Small intestine (tissue), 16 donors: ENCODE measurements around the gene EWSR1. TPM values are rescaled to one million over a fixed set of nuclear protein-coding genes. Genes with fewer than 3 reads are reported as not detected.
A peak's percentile ranks its signal among the peaks of the same experiment; 100 is the strongest.
"Not testable (repeated sequence)": the region's sequence is repeated elsewhere in the genome, so short reads cannot be mapped to it uniquely, and the experiment has no call there.

Experiments
- DNase-seq, 2 donors: peaks; one replicate each; pipeline versions ENCODE4 v3.0.0 to v3.0.0-alpha.2; 2013
- FAIRE-seq: peaks from 2 replicates; lab custom pipeline; 2012; peaks lifted over from hg19 to GRCh38; lab: Jason Lieb, UNC
- H3K27ac ChIP-seq, 3 donors: one replicate each; pipeline ENCODE4 v1.5.1; 2013; ENCODE audit warnings: low read length in 2 of 3, mild to moderate bottlenecking in 2 of 3, control low read depth in 1 of 3, inconsistent platforms in 1 of 3, low read depth in 1 of 3, moderate library complexity in 1 of 3
- H3K27me3 ChIP-seq, 3 donors: one replicate each; pipeline ENCODE4 v1.6.1; 2013; ENCODE audit warnings: low read length in 3 of 3, inconsistent platforms in 1 of 3; ENCODE audit not compliant: control insufficient read depth in 3 of 3, insufficient read depth in 3 of 3
- H3K36me3 ChIP-seq, 3 donors: one replicate each; pipeline ENCODE4 v1.6.1; 2013; ENCODE audit warnings: low read length in 3 of 3, inconsistent platforms in 1 of 3, low read depth in 1 of 3, mild to moderate bottlenecking in 1 of 3, moderate library complexity in 1 of 3; ENCODE audit not compliant: control insufficient read depth in 3 of 3, insufficient read depth in 2 of 3
- H3K4me1 ChIP-seq, 3 donors: one replicate each; pipeline ENCODE4 v1.6.1; 2013; ENCODE audit warnings: low read length in 2 of 3, inconsistent platforms in 1 of 3, low read depth in 1 of 3, mild to moderate bottlenecking in 1 of 3, moderate library complexity in 1 of 3; ENCODE audit not compliant: control insufficient read depth in 3 of 3, insufficient read depth in 2 of 3
- H3K4me3 ChIP-seq, 3 donors: one replicate each; pipeline ENCODE4 v1.5.1; 2013; ENCODE audit warnings: low read length in 3 of 3, control low read depth in 1 of 3, inconsistent platforms in 1 of 3, low read depth in 1 of 3, mild to moderate bottlenecking in 1 of 3, moderate library complexity in 1 of 3
- H3K9me3 ChIP-seq, 2 donors: one replicate each; pipeline ENCODE4 v1.6.1; 2013; ENCODE audit warnings: low read depth in 1 of 2, low read length in 1 of 2; ENCODE audit not compliant: control insufficient read depth in 2 of 2, insufficient read depth in 1 of 2
- WGBS, 3 donors: extraction: QIAGEN DNeasy Blood & Tissue Kit; methylation state at CpG; one replicate each; pipeline ENCODE4 v1.1.7; 2013; 5-methylcytosine and 5-hydroxymethylcytosine counted together
- long read RNA-seq, 10 donors: transcript quantifications; one replicate each; lab custom pipeline, GENCODE V29; 2026
- polyA plus RNA-seq, 4 donors: library from polyadenylated mRNA; stranded (reverse) in 3 of 4; unstranded in 1 of 4; fragments of 200-250 nt in 3 of 4; fragments of 120-200 nt in 1 of 4; gene quantifications; one replicate each; pipeline versions ENCODE4 v1.2.1 to v1.2.3, GENCODE V29; 2013
- donor health status: healthy with polysubstance abuse.
- donor health status: control.
- donor health status: control.
- donor health status: Bipolar disorder and iron deficiency.
- donor health status: healthy.

The EWSR1 gene, protein sequence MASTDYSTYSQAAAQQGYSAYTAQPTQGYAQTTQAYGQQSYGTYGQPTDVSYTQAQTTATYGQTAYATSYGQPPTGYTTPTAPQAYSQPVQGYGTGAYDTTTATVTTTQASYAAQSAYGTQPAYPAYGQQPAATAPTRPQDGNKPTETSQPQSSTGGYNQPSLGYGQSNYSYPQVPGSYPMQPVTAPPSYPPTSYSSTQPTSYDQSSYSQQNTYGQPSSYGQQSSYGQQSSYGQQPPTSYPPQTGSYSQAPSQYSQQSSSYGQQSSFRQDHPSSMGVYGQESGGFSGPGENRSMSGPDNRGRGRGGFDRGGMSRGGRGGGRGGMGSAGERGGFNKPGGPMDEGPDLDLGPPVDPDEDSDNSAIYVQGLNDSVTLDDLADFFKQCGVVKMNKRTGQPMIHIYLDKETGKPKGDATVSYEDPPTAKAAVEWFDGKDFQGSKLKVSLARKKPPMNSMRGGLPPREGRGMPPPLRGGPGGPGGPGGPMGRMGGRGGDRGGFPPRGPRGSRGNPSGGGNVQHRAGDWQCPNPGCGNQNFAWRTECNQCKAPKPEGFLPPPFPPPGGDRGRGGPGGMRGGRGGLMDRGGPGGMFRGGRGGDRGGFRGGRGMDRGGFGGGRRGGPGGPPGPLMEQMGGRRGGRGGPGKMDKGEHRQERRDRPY
- 100 to 1,000 TPM; 145 to 245 (median 186) TPM for polyA plus RNA-seq
- long read RNA-seq, donor 1, transcript EWSR1-217 (8 exons, 3,231 nt): minor isoform, 13 of 171 reads
- long read RNA-seq, donor 1, transcript EWSR1-207 (17 exons, 2,207 nt): minor isoform, 14 of 171 reads
- long read RNA-seq, donor 1, transcript EWSR1-206 (17 exons, 2,654 nt): major isoform, 15 of 171 reads
- long read RNA-seq, donor 1, transcript EWSR1-215 (8 exons, 2,630 nt): minor isoform, 5 of 171 reads
- long read RNA-seq, donor 1, partial matches to known transcripts: 124 of 171 reads
- long read RNA-seq, donor 1, other reads (novel, unspliced or antisense): 0 of 171 reads
- long read RNA-seq, donor 2, transcript EWSR1-207 (17 exons, 2,207 nt): major isoform, 9 of 30 reads
- long read RNA-seq, donor 2, transcript EWSR1-217 (8 exons, 3,231 nt): minor isoform, 5 of 30 reads
- long read RNA-seq, donor 2, partial matches to known transcripts: 14 of 30 reads
- long read RNA-seq, donor 2, other reads (novel, unspliced or antisense): 0 of 30 reads
- long read RNA-seq, donor 3, partial matches to known transcripts: 64 of 74 reads
- long read RNA-seq, donor 3, other reads (novel, unspliced or antisense): 0 of 74 reads
- long read RNA-seq, donor 4: 0 reads
- long read RNA-seq, donor 5, partial matches to known transcripts: 38 of 45 reads
- long read RNA-seq, donor 5, other reads (novel, unspliced or antisense): 0 of 45 reads
- long read RNA-seq, donor 6, partial matches to known transcripts: 52 of 62 reads
- long read RNA-seq, donor 6, other reads (novel, unspliced or antisense): 0 of 62 reads
- long read RNA-seq, donor 7, transcript EWSR1-207 (17 exons, 2,207 nt): major isoform, 15 of 73 reads
- long read RNA-seq, donor 7, transcript EWSR1-206 (17 exons, 2,654 nt): minor isoform, 13 of 73 reads
- long read RNA-seq, donor 7, partial matches to known transcripts: 38 of 73 reads
- long read RNA-seq, donor 7, other reads (novel, unspliced or antisense): 0 of 73 reads
- long read RNA-seq, donor 8, partial matches to known transcripts: 0 of 2 reads
- long read RNA-seq, donor 8, other reads (novel, unspliced or antisense): 0 of 2 reads
- long read RNA-seq, donor 9, partial matches to known transcripts: 5 of 8 reads
- long read RNA-seq, donor 9, other reads (novel, unspliced or antisense): 0 of 8 reads
- long read RNA-seq, donor 10, transcript EWSR1-215 (8 exons, 2,630 nt): minor isoform, 5 of 146 reads
- long read RNA-seq, donor 10, transcript EWSR1-206 (17 exons, 2,654 nt): major isoform, 9 of 146 reads
- long read RNA-seq, donor 10, transcript EWSR1-217 (8 exons, 3,231 nt): minor isoform, 5 of 146 reads
- long read RNA-seq, donor 10, transcript EWSR1-207 (17 exons, 2,207 nt): minor isoform, 7 of 146 reads
- long read RNA-seq, donor 10, partial matches to known transcripts: 119 of 146 reads
- long read RNA-seq, donor 10, other reads (novel, unspliced or antisense): 0 of 146 reads

DNA sequence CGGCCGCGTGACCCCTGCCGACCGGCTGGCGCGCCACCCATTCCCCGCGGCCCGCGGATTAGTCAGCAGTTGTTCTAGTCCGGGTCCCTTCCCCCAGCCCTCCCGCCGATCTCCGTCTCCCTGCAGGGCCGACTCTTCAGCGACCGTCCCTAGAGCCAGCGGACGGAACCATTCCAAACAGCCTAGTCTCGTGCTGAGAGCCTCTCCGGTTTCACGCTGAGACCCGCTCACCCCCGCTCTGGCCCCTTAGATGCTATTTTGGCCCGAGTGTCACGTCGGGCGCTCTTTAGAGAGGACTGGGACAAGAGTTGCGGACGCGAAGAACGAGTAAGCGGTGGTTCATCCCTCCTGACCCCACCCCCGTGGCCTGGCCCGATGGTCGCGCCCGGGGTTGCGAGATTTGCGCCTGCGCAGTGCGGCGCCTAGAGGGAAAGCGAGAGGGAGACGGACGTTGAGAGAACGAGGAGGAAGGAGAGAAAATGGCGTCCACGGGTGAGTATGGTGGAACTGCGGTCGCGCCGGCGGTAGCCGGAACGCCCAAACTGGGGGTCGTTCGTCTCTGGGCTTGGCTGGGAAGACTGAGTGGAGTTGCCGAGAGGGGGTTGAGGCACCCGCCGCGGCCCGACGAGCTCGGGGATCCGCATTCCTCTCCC lies at the start of gene EWSR1, which contains the start of gene RHBDD3:
Gene EWSR1 (plus strand): TSS at position 411 of the 653 bp plus-strand sequence. CDS start 69 bp downstream, at position 480.
Gene RHBDD3 (minus strand): TSS at position 124 of the 653 bp plus-strand sequence. CDS start 2,355 bp downstream, outside the sequence.
- no peaks in the 10 kb centered on the region for H3K9me3 ChIP-seq
- peak within 1 kb of the TSS; percentile 89 to 98 (median 92) for H3K27ac ChIP-seq
- DNase-seq: peak; percentile 95 to 98
- H3K36me3 ChIP-seq: peaks cover 3 to 33% (median 7%) of the 10 kb centered on the region in 3 donors
- 0 to 1% (median 0%) methylated on average over 59 to 67 of the region's 67 CpGs for WGBS, 3 donors
- no peak for FAIRE-seq
- H3K4me1 ChIP-seq: peaks cover 2 to 33% (median 11%) of the 10 kb centered on the region in 3 donors
- H3K27me3 ChIP-seq: no peaks in the 10 kb centered on the region
- peak within 1 kb of the TSS; percentile 70 to 98 (median 90) for H3K4me3 ChIP-seq

DNA sequence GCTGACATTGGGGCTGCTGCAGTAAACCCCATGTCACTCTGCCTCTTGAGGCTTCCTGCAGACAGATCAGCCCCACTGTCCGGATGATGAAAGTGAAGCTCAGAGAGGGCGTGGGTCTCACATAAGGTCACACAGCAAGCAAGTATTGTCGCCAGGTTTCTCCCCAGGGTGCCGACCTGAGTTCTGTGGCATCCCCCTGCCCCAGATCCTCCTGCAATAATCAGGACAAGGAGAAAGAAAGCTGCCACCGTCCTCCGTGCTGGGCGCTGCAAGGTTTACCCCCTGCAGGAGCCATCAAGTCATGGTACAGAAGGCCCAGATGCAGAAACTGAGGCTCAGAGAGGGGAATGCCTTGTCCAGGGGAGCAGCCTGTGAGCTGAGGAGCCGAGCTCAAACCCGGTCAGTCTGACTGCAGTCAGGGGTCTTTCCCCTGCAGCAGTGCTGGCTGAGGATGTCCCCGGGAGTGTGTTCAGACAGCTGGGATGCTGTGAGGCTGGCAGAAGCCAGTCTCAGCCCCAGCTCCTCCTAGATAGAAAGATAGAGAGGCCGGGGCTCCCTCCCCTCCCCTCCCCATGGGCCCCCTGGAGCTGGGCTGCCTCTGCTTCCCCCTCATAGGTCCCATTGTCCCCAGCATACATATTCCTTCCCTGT lies 49.2 kb upstream of the EWSR1 start:
- Histone ChIP-seq H3K36me3 (peaks cover 0 to 83% (median 0%) of the 10 kb centered on the region in 3 donors), H3K4me3 (no peak overlapping the region), H3K4me1 (peaks cover 0 to 1% (median 0%) of the 10 kb centered on the region in 3 donors), H3K27ac (no peak overlapping the region), H3K27me3 (no peaks in the 10 kb centered on the region), H3K9me3 (no peaks in the 10 kb centered on the region)
- DNase-seq: no peak
- 86 to 93% (median 90%) methylated on average over 11 of the region's 11 CpGs for WGBS, 3 donors
- no peak for FAIRE-seq

DNA sequence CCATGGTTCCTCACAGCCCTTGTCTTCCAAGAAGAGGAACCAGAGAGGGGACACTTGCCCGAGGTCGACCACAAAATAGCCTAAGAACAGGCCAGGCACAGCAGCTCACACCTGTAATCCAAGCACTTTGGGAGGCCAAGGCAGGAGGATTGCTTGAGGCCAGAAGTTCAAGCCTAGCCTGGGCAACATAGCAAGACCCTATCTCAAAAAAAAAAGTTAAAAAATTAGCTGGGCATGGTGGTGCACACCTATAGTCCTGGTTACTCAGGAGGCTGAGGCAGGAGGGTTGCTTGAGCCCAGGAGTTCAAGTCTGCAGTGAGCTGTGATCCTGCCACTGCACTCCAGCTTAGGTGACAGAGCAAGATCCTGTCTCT lies 48.7 kb upstream of the EWSR1 start:
- H3K9me3 ChIP-seq, H3K27me3 ChIP-seq, H3K27ac ChIP-seq, DNase-seq, H3K4me3 ChIP-seq, FAIRE-seq, H3K4me1 ChIP-seq: not testable (repeated sequence)
- H3K36me3 ChIP-seq: peaks cover 0 to 83% (median 0%) of the 10 kb centered on the region in 3 donors
- WGBS, 3 donors: 74 to 86% (median 75%) methylated on average over 2 of the region's 2 CpGs

DNA sequence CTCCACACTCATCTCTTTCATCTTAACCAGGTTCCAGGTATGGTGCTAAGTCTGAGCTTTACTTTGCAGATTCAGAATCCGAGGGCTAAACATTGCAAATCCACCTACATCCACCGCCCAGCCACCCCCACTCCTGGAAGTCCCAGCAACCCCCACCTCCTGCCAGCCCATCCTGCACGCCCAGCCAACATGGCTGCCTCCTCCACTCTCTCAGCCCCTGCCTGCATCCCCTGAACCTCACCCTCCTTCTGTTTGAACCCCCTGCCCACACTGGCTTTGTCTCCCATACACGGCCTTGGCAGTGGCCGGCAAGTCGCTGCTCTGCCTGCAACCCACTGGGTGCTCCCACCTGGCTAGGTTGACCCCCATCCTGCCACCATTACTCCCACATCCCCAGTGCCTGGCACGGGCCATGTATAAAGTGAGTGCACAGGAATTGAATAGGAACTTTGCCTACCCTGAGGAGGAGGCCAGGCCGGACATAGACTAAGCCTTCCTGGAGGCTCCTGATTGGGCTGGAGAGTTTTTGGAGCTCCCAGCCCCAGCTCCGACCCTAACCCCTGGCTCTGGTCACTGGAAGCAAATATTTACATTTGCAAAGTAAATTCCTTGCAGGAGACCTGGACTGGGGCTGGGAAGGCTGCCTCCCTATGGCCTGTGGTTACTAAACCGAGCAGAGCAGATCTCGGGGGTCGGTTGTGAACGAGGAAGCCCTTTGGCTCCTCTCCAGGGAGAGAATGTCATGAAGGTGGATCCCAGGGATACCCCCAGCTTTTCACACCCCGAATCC lies 48.0 kb upstream of the EWSR1 start:
- Histone ChIP-seq H3K27ac (peak overlapping the region in 2 of 3 donors; percentile 6 to 58), H3K4me1 (peaks cover 0 to 7% (median 3%) of the 10 kb centered on the region in 3 donors)
- FAIRE-seq: no peak

DNA sequence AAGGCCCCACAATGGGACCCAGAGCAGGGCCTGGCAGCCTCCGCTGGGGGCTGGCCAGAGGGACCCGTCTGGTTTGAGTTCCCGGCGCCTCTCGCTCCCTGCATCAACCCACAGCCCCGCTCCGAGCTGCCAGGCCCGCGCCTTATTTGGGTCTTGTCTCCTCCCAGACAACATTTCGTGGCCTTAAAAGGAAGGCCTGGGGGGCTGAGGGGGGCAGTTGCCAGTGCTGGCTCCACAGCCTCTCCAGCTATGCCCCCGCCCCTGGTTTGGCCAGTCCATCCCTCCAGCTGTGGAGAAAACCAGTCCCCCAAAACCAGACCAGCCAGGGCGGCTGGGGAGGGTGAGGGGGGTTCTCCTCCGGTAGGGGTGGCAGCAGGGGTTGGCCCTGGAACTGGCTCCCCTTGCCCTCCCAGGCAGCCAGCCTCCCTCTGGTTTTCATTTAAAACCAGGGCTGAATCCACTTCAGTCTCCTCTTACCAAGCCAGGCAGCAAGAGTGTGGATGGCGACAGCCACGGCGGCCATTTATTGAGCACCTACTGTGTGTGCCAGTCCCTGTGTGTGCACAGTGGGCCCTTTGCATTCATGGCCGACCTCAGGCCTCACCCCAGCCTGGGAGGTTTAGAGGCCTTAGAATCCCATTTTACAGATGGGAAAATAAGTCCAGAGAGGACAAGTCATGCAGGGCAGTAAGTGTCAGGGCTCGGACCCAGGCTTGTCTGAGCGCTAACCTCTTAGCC lies 43.8 kb upstream of the EWSR1 start:
- WGBS, 3 donors: 75 to 89% (median 86%) methylated on average over 19 of the region's 19 CpGs
- FAIRE-seq (no peak), DNase-seq (no peak)

More for the DNA sequence above, 48.0 kb upstream of the EWSR1 start:
- Histone ChIP-seq H3K36me3 (peaks cover 0 to 83% (median 0%) of the 10 kb centered on the region in 3 donors), H3K4me3 (no peak overlapping the region), H3K27me3 (no peaks in the 10 kb centered on the region), H3K9me3 (no peaks in the 10 kb centered on the region)
- 72 to 76% (median 75%) methylated on average over 14 of the region's 14 CpGs for WGBS, 3 donors
- DNase-seq: no peak

More for the DNA sequence above, 43.8 kb upstream of the EWSR1 start:
- Histone ChIP-seq H3K9me3 (no peaks in the 10 kb centered on the region), H3K4me3 (no peak overlapping the region), H3K4me1 (peaks cover 0 to 11% (median 3%) of the 10 kb centered on the region in 3 donors), H3K27ac (peak overlapping the region in 2 of 3 donors; percentile 53 to 87), H3K36me3 (peaks cover 0 to 65% (median 0%) of the 10 kb centered on the region in 3 donors), H3K27me3 (no peaks in the 10 kb centered on the region)
